Liver (tissue), 9 donors: ENCODE data around the gene SETX. TPM values are rescaled to one million over a fixed set of nuclear protein-coding genes. Genes with fewer than 3 reads are reported as not detected.

Experiments
- DNase-seq: peaks from one replicate; pipeline ENCODE4 v3.0.0-alpha.2; 2017; ENCODE audit warnings: low spot score
- H3K27ac ChIP-seq, 2 donors: one replicate each; pipeline ENCODE4 v1.7.0; 2013; ENCODE audit warnings: inconsistent platforms in 2 of 2, low read length in 2 of 2, control low read depth in 1 of 2, low read depth in 1 of 2, mild to moderate bottlenecking in 1 of 2
- H3K27me3 ChIP-seq, 4 donors: one replicate each; pipeline versions ENCODE4 v1.6.1 to v1.7.0; 2013; ENCODE audit warnings: low read length in 3 of 4, inconsistent platforms in 1 of 4, mild to moderate bottlenecking in 1 of 4, moderate library complexity in 1 of 4; ENCODE audit not compliant: control insufficient read depth in 4 of 4, insufficient read depth in 4 of 4
- H3K36me3 ChIP-seq, 4 donors: one replicate each; pipeline versions ENCODE4 v1.6.1 to v1.7.0; 2013; ENCODE audit warnings: low read length in 3 of 4, mild to moderate bottlenecking in 3 of 4, low read depth in 1 of 4, moderate library complexity in 1 of 4; ENCODE audit not compliant: control insufficient read depth in 4 of 4, insufficient read depth in 3 of 4
- H3K4me1 ChIP-seq, 4 donors: one replicate each; pipeline versions ENCODE4 v1.6.1 to v1.7.0; 2013; ENCODE audit warnings: low read length in 3 of 4, mild to moderate bottlenecking in 3 of 4, moderate library complexity in 1 of 4; ENCODE audit not compliant: control insufficient read depth in 4 of 4, insufficient read depth in 4 of 4
- H3K4me3 ChIP-seq, 3 donors: one replicate each; pipeline versions ENCODE4 v1.6.1 to v1.7.0; 2013; ENCODE audit warnings: low read length in 3 of 3, control low read depth in 1 of 3, low read depth in 1 of 3, mild to moderate bottlenecking in 1 of 3
- H3K9ac ChIP-seq, 2 donors: one replicate each; pipeline ENCODE4 v1.7.0; 2013; ENCODE audit warnings: low read length in 2 of 2, mild to moderate bottlenecking in 2 of 2, moderate library complexity in 2 of 2, control low read depth in 1 of 2, low read depth in 1 of 2
- H3K9me3 ChIP-seq, 4 donors: one replicate each; pipeline versions ENCODE4 v1.6.1 to v1.7.0; 2013; ENCODE audit warnings: low read length in 3 of 4; ENCODE audit not compliant: control insufficient read depth in 4 of 4
- ATF3 ChIP-seq: IDR thresholded peaks from 2 replicates; pipeline ENCODE4 v1.6.1; 2016; ENCODE audit warnings: antibody characterized with exemption
- CTCF ChIP-seq: fragments of 150-350 bp; IDR thresholded peaks from 2 replicates; pipeline ENCODE4 v1.5.1; 2017; ENCODE audit warnings: improper control_type of control experiment, low read depth, low read length; ENCODE audit not compliant: missing input control
- EGR1 ChIP-seq, 2 donors: IDR thresholded peaks; 2 replicates each; pipeline ENCODE4 v1.6.1; 2016 to 2018; ENCODE audit warnings: antibody characterized with exemption in 2 of 2, low read depth in 2 of 2
- FOXA1 ChIP-seq: IDR thresholded peaks from 2 replicates; pipeline ENCODE4 v1.6.1; 2016; ENCODE audit warnings: antibody characterized with exemption
- FOXA2 ChIP-seq: IDR thresholded peaks from 2 replicates; pipeline ENCODE4 v1.6.1; 2016; ENCODE audit warnings: antibody characterized with exemption
- GABPA ChIP-seq, 2 donors: IDR thresholded peaks in 1 of 2; conservative IDR thresholded peaks in 1 of 2; 2 replicates each; pipeline ENCODE4 v1.6.1; 2016; ENCODE audit warnings: antibody characterized with exemption in 2 of 2, mild to moderate bottlenecking in 1 of 2, moderate library complexity in 1 of 2
- HNF4A ChIP-seq, 2 donors: conservative IDR thresholded peaks; 2 replicates each; pipeline ENCODE4 v1.6.1; 2016; ENCODE audit warnings: antibody characterized with exemption in 2 of 2, mild to moderate bottlenecking in 2 of 2
- HNF4G ChIP-seq: IDR thresholded peaks from 2 replicates; pipeline ENCODE4 v1.6.1; 2016; ENCODE audit warnings: antibody characterized with exemption
- JUND ChIP-seq, 2 donors: IDR thresholded peaks; 2 replicates each; pipeline ENCODE4 v1.6.1; 2016; ENCODE audit warnings: antibody characterized with exemption in 2 of 2
- MAX ChIP-seq: IDR thresholded peaks from 2 replicates; pipeline ENCODE4 v1.6.1; 2016; ENCODE audit warnings: antibody characterized with exemption
- NR2F2 ChIP-seq: IDR thresholded peaks from 2 replicates; pipeline ENCODE4 v1.6.1; 2016; ENCODE audit warnings: antibody characterized with exemption
- RAD21 ChIP-seq, 2 donors: IDR thresholded peaks; 2 replicates each; pipeline ENCODE4 v1.6.1; 2016; ENCODE audit warnings: antibody characterized with exemption in 2 of 2, mild to moderate bottlenecking in 2 of 2
- REST ChIP-seq: IDR thresholded peaks from 2 replicates; pipeline ENCODE4 v1.6.1; 2016; ENCODE audit warnings: antibody characterized with exemption, mild to moderate bottlenecking
- RXRA ChIP-seq, 2 donors: IDR thresholded peaks; 2 replicates each; pipeline ENCODE4 v1.6.1; 2017 to 2018; ENCODE audit warnings: antibody characterized with exemption in 2 of 2, mild to moderate bottlenecking in 1 of 2
- SP1 ChIP-seq: IDR thresholded peaks from 2 replicates; pipeline ENCODE4 v1.6.1; 2018; ENCODE audit warnings: antibody characterized with exemption, mild to moderate bottlenecking
- TAF1 ChIP-seq: conservative IDR thresholded peaks from 2 replicates; pipeline ENCODE4 v1.6.1; 2016; ENCODE audit warnings: antibody characterized with exemption, mild to moderate bottlenecking
- ZBTB33 ChIP-seq: IDR thresholded peaks from 2 replicates; pipeline ENCODE4 v1.6.1; 2016; ENCODE audit warnings: antibody characterized with exemption
- WGBS: extraction: QIAGEN DNeasy Blood & Tissue Kit; methylation state at CpG from one replicate; pipeline ENCODE4 v1.1.7; 2013; 5-methylcytosine and 5-hydroxymethylcytosine counted together
- polyA plus RNA-seq, 2 donors: library from polyadenylated mRNA; stranded (reverse) in 1 of 2; unstranded in 1 of 2; fragments of 200-250 nt in 1 of 2; fragments of >200 nt in 1 of 2; fragmentation: Nextera tagmentation in 1 of 2; extraction: Ambion mirVana in 1 of 2; gene quantifications; one replicate each; pipeline versions ENCODE4 v1.2.1 to v1.2.3, GENCODE V29; 2013 to 2015
- total RNA-seq, 2 donors: library from RNA; depleted of rRNA; stranded (reverse); fragments of >200 nt; gene quantifications; one replicate each; pipeline ENCODE4 v1.2.3, GENCODE V29; 2014
- donor health status: healthy.
- donor health status: healthy.
- donor health status: healthy.
- donor health status: healthy.
- donor health status: healthy.

Gene SETX
- total and polyA plus RNA-seq, 4 donors: 8.6 to 60.2 (median 19.6) TPM

- no peak for TF ChIP-seq SP1
- no peak for TF ChIP-seq NR2F2
- TF ChIP-seq MAX: no peak
- TF ChIP-seq RXRA (IDR thresholded peaks at IDR 0.05): no peak
- TF ChIP-seq FOXA1: no peak
- no peak for TF ChIP-seq GABPA (IDR thresholded peaks at IDR 0.05 in 1 of 2, conservative IDR thresholded peaks at IDR 0.05 in 1 of 2)
- no peak for TF ChIP-seq HNF4G
- no peak for TF ChIP-seq FOXA2
- TF ChIP-seq EGR1 (IDR thresholded peaks at IDR 0.05; ENCODE audit: low read depth in 2 of 2): no peak
- no peak for TF ChIP-seq ZBTB33
- TF ChIP-seq TAF1: no peak
- peaks cover 5 to 20% (median 9%) of the 10 kb centered on the region in 4 donors for H3K4me1 ChIP-seq
Measured at GRCh38 chr9:132238992-132239391, 115.8 kb downstream of the SETX start.

GRCh38 chr9:132238026-132238972 lies 116.5 kb downstream of the SETX start:
- Histone ChIP-seq H3K4me1 (peaks cover 5 to 20% (median 9%) of the 10 kb centered on the region in 4 donors), H3K9ac (no peak overlapping the region), H3K27ac (no peak overlapping the region), H3K9me3 (no peaks in the 10 kb centered on the region), H3K4me3 (no peak overlapping the region), H3K36me3 (no peaks in the 10 kb centered on the region), H3K27me3 (no peaks in the 10 kb centered on the region)
- no peak for TF ChIP-seq GABPA (IDR thresholded peaks at IDR 0.05 in 1 of 2, conservative IDR thresholded peaks at IDR 0.05 in 1 of 2)
- no peak for TF ChIP-seq SP1
- TF ChIP-seq MAX: no peak
- no peak for TF ChIP-seq ZBTB33
- TF ChIP-seq RAD21 (IDR thresholded peaks at IDR 0.05): no peak
- no peak for TF ChIP-seq JUND (IDR thresholded peaks at IDR 0.05)
- TF ChIP-seq FOXA2: no peak
- no peak for TF ChIP-seq CTCF
- no peak for TF ChIP-seq REST
- TF ChIP-seq TAF1: no peak
- TF ChIP-seq NR2F2: no peak
- TF ChIP-seq HNF4A (conservative IDR thresholded peaks at IDR 0.05): no peak
- TF ChIP-seq ATF3: no peak
- TF ChIP-seq FOXA1: no peak
- no peak for TF ChIP-seq RXRA (IDR thresholded peaks at IDR 0.05)
- 76% methylated on average over 22 of the region's 22 CpGs for WGBS
- DNase-seq: no peak

More at GRCh38 chr9:132238992-132239391, 115.8 kb downstream of the SETX start:
- Histone ChIP-seq H3K9me3 (no peaks in the 10 kb centered on the region), H3K27me3 (no peaks in the 10 kb centered on the region), H3K4me3 (no peak overlapping the region), H3K27ac (no peak overlapping the region), H3K36me3 (no peaks in the 10 kb centered on the region), H3K9ac (no peak overlapping the region)
- no peak for DNase-seq
- 67% methylated on average over 19 of the region's 19 CpGs for WGBS
